HEK293 (cell line): ENCODE data around the gene MGMT.

Experiments
- EGR2 ChIP-seq: fragments of 450-650 bp; formaldehyde crosslinking; IDR thresholded peaks from 2 replicates; pipeline ENCODE4 v1.5.1; 2016; ENCODE audit warnings: low read depth, missing biosample characterization, missing genetic modification characterization
- GLI4 ChIP-seq: fragments of 450-650 bp; formaldehyde crosslinking; IDR thresholded peaks from 2 replicates; pipeline ENCODE4 v1.5.1; 2016; ENCODE audit warnings: missing biosample characterization, missing genetic modification characterization
- HOXD13 ChIP-seq: sonication (generic); formaldehyde crosslinking; IDR thresholded peaks from 2 replicates; pipeline ENCODE4 v1.8.0; 2022; ENCODE audit warnings: missing genetic modification reagents, borderline replicate concordance
- MYNN ChIP-seq: fragments of 450-650 bp; formaldehyde crosslinking; IDR thresholded peaks from 2 replicates; pipeline ENCODE4 v1.5.1; 2016; ENCODE audit warnings: missing biosample characterization, missing genetic modification characterization, borderline replicate concordance
- OSR2 ChIP-seq: fragments of 450-650 bp; formaldehyde crosslinking; IDR thresholded peaks from 2 replicates; pipeline ENCODE4 v1.5.1; 2016; ENCODE audit warnings: missing biosample characterization, missing genetic modification characterization
- OVOL3 ChIP-seq: fragments of 450-650 bp; formaldehyde crosslinking; IDR thresholded peaks from 2 replicates; pipeline ENCODE4 v1.5.1; 2016; ENCODE audit warnings: missing biosample characterization, missing genetic modification characterization
- SP3 ChIP-seq: fragments of 450-650 bp; formaldehyde crosslinking; IDR thresholded peaks from 2 replicates; pipeline ENCODE4 v1.5.1; 2016; ENCODE audit warnings: missing biosample characterization, missing genetic modification characterization
- ZBTB17 ChIP-seq: fragments of 450-650 bp; formaldehyde crosslinking; IDR thresholded peaks from 2 replicates; pipeline ENCODE4 v1.5.1; 2016; ENCODE audit warnings: missing biosample characterization, missing genetic modification characterization
- ZBTB8A ChIP-seq: fragments of 450-650 bp; formaldehyde crosslinking; IDR thresholded peaks from 2 replicates; pipeline ENCODE4 v1.5.1; 2016; ENCODE audit warnings: missing biosample characterization, missing genetic modification characterization
- ZFHX2 ChIP-seq: fragments of 450-650 bp; formaldehyde crosslinking; conservative IDR thresholded peaks from 2 replicates; pipeline ENCODE4 v1.5.1; 2016; ENCODE audit warnings: missing biosample characterization, missing genetic modification characterization
- ZNF19 ChIP-seq: fragments of 450-650 bp; formaldehyde crosslinking; IDR thresholded peaks from 2 replicates; pipeline ENCODE4; 2016; ENCODE audit warnings: missing biosample characterization, missing genetic modification characterization, low read depth
- ZNF24 ChIP-seq: fragments of 450-650 bp; formaldehyde crosslinking; IDR thresholded peaks from 2 replicates; pipeline ENCODE4 v1.5.1; 2016; ENCODE audit warnings: missing biosample characterization, missing genetic modification characterization
- ZNF354C ChIP-seq: fragments of 450-650 bp; formaldehyde crosslinking; IDR thresholded peaks from 2 replicates; pipeline ENCODE4 v1.5.1; 2016; ENCODE audit warnings: missing biosample characterization, missing genetic modification characterization, low read depth, borderline replicate concordance
- ZNF37A ChIP-seq: fragments of 450-650 bp; IDR thresholded peaks from 2 replicates; pipeline ENCODE4 v1.5.1; 2018; ENCODE audit warnings: missing biosample characterization, missing genetic modification characterization
- ZNF391 ChIP-seq: fragments of 450-650 bp; formaldehyde crosslinking; IDR thresholded peaks from 2 replicates; pipeline ENCODE4 v1.5.1; 2016; ENCODE audit warnings: low read depth, missing biosample characterization, missing genetic modification characterization, borderline replicate concordance
- ZNF416 ChIP-seq: fragments of 450-650 bp; formaldehyde crosslinking; IDR thresholded peaks from 2 replicates; pipeline ENCODE4 v1.5.1; 2016; ENCODE audit warnings: missing biosample characterization, missing genetic modification characterization
- ZNF561 ChIP-seq: fragments of 450-650 bp; IDR thresholded peaks from 2 replicates; pipeline ENCODE4 v1.5.1; 2018; ENCODE audit warnings: missing biosample characterization, missing genetic modification characterization, borderline replicate concordance
- ZNF626 ChIP-seq: fragments of 450-650 bp; sonication (Bioruptor Pico); formaldehyde crosslinking; IDR thresholded peaks from 2 replicates; pipeline ENCODE4 v1.5.1; 2018; ENCODE audit warnings: missing biosample characterization, missing genetic modification characterization, inconsistent platforms
- ZNF707 ChIP-seq: fragments of 450-650 bp; formaldehyde crosslinking; IDR thresholded peaks from 2 replicates; pipeline ENCODE4 v1.5.1; 2016; ENCODE audit warnings: missing biosample characterization, missing genetic modification characterization
- ZNF777 ChIP-seq: fragments of 450-650 bp; formaldehyde crosslinking; IDR thresholded peaks from 2 replicates; pipeline ENCODE4 v1.5.1; 2017; ENCODE audit warnings: missing biosample characterization, missing genetic modification characterization, borderline replicate concordance
- ZNF837 ChIP-seq: fragments of 450-650 bp; formaldehyde crosslinking; IDR thresholded peaks from 2 replicates; pipeline ENCODE4 v1.5.1; 2016; ENCODE audit warnings: missing biosample characterization, missing genetic modification characterization
- ZXDB ChIP-seq: fragments of 450-650 bp; formaldehyde crosslinking; IDR thresholded peaks from 2 replicates; pipeline ENCODE4 v1.5.1; 2016; ENCODE audit warnings: missing biosample characterization, missing genetic modification characterization
- TF ChIP-seq, protein P1 (sequence below): fragments of 450-650 bp; formaldehyde crosslinking; IDR thresholded peaks from 2 replicates; pipeline ENCODE4 v1.5.1; 2016; ENCODE audit warnings: missing biosample characterization, missing genetic modification characterization, low read depth
- TF ChIP-seq, protein P2 (sequence below): fragments of 450-650 bp; formaldehyde crosslinking; IDR thresholded peaks from 2 replicates; pipeline ENCODE4 v1.5.1; 2016; ENCODE audit warnings: missing biosample characterization, missing genetic modification characterization
- TF ChIP-seq, protein P3 (sequence below): fragments of 450-650 bp; formaldehyde crosslinking; IDR thresholded peaks from 2 replicates; pipeline ENCODE4 v1.5.1; 2016; ENCODE audit warnings: missing biosample characterization, missing genetic modification characterization
- TF ChIP-seq, protein P4 (sequence below): fragments of 450-650 bp; formaldehyde crosslinking; IDR thresholded peaks from 2 replicates; pipeline ENCODE4 v1.5.1; 2017; ENCODE audit warnings: missing biosample characterization, missing genetic modification characterization
- TF ChIP-seq, protein P5 (sequence below): fragments of 450-650 bp; formaldehyde crosslinking; IDR thresholded peaks from 2 replicates; pipeline ENCODE4 v1.5.1; 2016; ENCODE audit warnings: missing biosample characterization, missing genetic modification characterization, low read depth
- TF ChIP-seq, protein P6 (sequence below): fragments of 450-650 bp; formaldehyde crosslinking; IDR thresholded peaks from 2 replicates; pipeline ENCODE4 v1.5.1; 2016; ENCODE audit warnings: missing biosample characterization, missing genetic modification characterization
- TF ChIP-seq, protein P7 (sequence below): fragments of 450-650 bp; formaldehyde crosslinking; IDR thresholded peaks from 2 replicates; pipeline ENCODE4 v1.5.1; 2017; ENCODE audit warnings: missing biosample characterization, mild to moderate bottlenecking, missing genetic modification characterization, moderate library complexity

The MGMT gene

DNA sequence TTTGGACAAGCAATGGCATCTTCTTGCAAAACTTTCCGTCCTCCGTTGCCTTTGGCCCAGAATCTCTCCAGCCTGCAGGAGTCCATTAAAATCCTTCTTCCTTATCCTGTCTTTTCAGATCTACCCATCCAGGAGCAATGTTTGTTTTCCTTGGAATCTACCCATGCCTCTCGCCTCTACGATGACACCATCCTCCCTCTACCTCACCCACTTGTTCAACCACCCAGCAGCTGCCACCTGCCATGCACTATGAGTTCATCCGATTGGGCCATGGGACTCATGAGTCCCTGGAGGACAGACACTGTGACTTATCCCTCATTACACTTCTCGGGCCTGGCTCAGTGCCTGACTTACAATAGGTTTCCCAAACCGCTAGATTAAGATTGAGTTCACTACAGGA lies 26.8 kb upstream of the MGMT start (continued):
- TF ChIP-seq, protein P1, sequence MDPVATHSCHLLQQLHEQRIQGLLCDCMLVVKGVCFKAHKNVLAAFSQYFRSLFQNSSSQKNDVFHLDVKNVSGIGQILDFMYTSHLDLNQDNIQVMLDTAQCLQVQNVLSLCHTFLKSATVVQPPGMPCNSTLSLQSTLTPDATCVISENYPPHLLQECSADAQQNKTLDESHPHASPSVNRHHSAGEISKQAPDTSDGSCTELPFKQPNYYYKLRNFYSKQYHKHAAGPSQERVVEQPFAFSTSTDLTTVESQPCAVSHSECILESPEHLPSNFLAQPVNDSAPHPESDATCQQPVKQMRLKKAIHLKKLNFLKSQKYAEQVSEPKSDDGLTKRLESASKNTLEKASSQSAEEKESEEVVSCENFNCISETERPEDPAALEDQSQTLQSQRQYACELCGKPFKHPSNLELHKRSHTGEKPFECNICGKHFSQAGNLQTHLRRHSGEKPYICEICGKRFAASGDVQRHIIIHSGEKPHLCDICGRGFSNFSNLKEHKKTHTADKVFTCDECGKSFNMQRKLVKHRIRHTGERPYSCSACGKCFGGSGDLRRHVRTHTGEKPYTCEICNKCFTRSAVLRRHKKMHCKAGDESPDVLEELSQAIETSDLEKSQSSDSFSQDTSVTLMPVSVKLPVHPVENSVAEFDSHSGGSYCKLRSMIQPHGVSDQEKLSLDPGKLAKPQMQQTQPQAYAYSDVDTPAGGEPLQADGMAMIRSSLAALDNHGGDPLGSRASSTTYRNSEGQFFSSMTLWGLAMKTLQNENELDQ (tag by site-specific recombination): no peak
- TF ChIP-seq, protein P2, sequence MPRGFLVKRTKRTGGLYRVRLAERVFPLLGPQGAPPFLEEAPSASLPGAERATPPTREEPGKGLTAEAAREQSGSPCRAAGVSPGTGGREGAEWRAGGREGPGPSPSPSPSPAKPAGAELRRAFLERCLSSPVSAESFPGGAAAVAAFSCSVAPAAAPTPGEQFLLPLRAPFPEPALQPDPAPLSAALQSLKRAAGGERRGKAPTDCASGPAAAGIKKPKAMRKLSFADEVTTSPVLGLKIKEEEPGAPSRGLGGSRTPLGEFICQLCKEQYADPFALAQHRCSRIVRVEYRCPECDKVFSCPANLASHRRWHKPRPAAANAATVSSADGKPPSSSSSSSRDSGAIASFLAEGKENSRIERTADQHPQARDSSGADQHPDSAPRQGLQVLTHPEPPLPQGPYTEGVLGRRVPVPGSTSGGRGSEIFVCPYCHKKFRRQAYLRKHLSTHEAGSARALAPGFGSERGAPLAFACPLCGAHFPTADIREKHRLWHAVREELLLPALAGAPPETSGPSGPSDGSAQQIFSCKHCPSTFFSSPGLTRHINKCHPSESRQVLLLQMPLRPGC (tag by site-specific recombination): peak; percentile 98
- TF ChIP-seq ZNF391 (peak; percentile 81), ZNF24 (tag by site-specific recombination) (peak; percentile 98), ZBTB17 (0 out of 2 replicates have a peak, but pooled peaks have one; percentile 18), SP3 (0 out of 2 replicates have a peak, but pooled peaks have one; percentile 26), MYNN (no peak; the same call in 1 of the 2 replicates), ZXDB (peak; percentile 94), EGR2 (tag by site-specific recombination) (peak; percentile 95), ZNF707 (tag by site-specific recombination) (no peak), GLI4 (tag by site-specific recombination) (no peak), ZNF416 (tag by site-specific recombination) (no peak), ZNF19 (tag by site-specific recombination) (0 out of 2 replicates have a peak, but pooled peaks have one; percentile 29), OSR2 (tag by site-specific recombination) (peak; percentile 99), ZNF626 (tag by site-specific recombination) (no peak), ZNF837 (no peak), ZNF37A (tag by site-specific recombination) (no peak), ZNF354C (tag by site-specific recombination) (no peak), ZNF777 (tag by site-specific recombination) (no peak), ZBTB8A (tag by site-specific recombination) (peak; percentile 43; the same call in 1 of the 2 replicates), ZFHX2 (peak; percentile 88), HOXD13 (CRISPR knock-in tag) (no peak), OVOL3 (tag by site-specific recombination) (peak; percentile 99), ZNF561 (peak; percentile 81)
- TF ChIP-seq, protein P3, sequence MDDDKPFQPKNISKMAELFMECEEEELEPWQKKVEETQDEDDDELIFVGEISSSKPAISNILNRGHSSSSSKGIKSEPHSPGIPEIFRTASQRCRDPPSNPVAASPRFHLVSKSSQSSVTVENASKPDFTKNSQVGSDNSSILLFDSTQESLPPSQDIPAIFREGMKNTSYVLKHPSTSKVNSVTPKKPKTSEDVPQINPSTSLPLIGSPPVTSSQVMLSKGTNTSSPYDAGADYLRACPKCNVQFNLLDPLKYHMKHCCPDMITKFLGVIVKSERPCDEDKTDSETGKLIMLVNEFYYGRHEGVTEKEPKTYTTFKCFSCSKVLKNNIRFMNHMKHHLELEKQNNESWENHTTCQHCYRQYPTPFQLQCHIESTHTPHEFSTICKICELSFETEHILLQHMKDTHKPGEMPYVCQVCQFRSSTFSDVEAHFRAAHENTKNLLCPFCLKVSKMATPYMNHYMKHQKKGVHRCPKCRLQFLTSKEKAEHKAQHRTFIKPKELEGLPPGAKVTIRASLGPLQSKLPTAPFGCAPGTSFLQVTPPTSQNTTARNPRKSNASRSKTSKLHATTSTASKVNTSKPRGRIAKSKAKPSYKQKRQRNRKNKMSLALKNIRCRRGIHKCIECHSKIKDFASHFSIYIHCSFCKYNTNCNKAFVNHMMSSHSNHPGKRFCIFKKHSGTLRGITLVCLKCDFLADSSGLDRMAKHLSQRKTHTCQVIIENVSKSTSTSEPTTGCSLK (tag by site-specific recombination): no peak
- TF ChIP-seq, protein P4, sequence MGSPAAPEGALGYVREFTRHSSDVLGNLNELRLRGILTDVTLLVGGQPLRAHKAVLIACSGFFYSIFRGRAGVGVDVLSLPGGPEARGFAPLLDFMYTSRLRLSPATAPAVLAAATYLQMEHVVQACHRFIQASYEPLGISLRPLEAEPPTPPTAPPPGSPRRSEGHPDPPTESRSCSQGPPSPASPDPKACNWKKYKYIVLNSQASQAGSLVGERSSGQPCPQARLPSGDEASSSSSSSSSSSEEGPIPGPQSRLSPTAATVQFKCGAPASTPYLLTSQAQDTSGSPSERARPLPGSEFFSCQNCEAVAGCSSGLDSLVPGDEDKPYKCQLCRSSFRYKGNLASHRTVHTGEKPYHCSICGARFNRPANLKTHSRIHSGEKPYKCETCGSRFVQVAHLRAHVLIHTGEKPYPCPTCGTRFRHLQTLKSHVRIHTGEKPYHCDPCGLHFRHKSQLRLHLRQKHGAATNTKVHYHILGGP (tag by site-specific recombination): no peak
- TF ChIP-seq, protein P5, sequence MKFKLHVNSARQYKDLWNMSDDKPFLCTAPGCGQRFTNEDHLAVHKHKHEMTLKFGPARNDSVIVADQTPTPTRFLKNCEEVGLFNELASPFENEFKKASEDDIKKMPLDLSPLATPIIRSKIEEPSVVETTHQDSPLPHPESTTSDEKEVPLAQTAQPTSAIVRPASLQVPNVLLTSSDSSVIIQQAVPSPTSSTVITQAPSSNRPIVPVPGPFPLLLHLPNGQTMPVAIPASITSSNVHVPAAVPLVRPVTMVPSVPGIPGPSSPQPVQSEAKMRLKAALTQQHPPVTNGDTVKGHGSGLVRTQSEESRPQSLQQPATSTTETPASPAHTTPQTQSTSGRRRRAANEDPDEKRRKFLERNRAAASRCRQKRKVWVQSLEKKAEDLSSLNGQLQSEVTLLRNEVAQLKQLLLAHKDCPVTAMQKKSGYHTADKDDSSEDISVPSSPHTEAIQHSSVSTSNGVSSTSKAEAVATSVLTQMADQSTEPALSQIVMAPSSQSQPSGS (tag by site-specific recombination): peak; percentile 89
- TF ChIP-seq, protein P6, sequence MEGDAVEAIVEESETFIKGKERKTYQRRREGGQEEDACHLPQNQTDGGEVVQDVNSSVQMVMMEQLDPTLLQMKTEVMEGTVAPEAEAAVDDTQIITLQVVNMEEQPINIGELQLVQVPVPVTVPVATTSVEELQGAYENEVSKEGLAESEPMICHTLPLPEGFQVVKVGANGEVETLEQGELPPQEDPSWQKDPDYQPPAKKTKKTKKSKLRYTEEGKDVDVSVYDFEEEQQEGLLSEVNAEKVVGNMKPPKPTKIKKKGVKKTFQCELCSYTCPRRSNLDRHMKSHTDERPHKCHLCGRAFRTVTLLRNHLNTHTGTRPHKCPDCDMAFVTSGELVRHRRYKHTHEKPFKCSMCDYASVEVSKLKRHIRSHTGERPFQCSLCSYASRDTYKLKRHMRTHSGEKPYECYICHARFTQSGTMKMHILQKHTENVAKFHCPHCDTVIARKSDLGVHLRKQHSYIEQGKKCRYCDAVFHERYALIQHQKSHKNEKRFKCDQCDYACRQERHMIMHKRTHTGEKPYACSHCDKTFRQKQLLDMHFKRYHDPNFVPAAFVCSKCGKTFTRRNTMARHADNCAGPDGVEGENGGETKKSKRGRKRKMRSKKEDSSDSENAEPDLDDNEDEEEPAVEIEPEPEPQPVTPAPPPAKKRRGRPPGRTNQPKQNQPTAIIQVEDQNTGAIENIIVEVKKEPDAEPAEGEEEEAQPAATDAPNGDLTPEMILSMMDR (tag by site-specific recombination): no peak
- TF ChIP-seq, protein P7, sequence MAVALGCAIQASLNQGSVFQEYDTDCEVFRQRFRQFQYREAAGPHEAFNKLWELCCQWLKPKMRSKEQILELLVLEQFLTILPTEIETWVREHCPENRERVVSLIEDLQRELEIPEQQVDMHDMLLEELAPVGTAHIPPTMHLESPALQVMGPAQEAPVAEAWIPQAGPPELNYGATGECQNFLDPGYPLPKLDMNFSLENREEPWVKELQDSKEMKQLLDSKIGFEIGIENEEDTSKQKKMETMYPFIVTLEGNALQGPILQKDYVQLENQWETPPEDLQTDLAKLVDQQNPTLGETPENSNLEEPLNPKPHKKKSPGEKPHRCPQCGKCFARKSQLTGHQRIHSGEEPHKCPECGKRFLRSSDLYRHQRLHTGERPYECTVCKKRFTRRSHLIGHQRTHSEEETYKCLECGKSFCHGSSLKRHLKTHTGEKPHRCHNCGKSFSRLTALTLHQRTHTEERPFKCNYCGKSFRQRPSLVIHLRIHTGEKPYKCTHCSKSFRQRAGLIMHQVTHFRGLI: no peak
